ENCODE results near the gene NATD1.

NATD1 gene

GRCh38 chr17:21275047-21275578, 21.9 kb upstream of the NATD1 start:
- DNase-seq: no peak

- DNase-seq: no peak
Measured at GRCh38 chr17:21272881-21273792, 19.9 kb upstream of the NATD1 start.

- no peak for DNase-seq
Measured at GRCh38 chr17:21272250-21272649, 19.0 kb upstream of the NATD1 start.

GRCh38 chr17:21271454-21272183, 18.4 kb upstream of the NATD1 start:
- no peak for DNase-seq

GRCh38 chr17:21269394-21269793, 16.2 kb upstream of the NATD1 start:
- DNase-seq: no peak

GRCh38 chr17:21268596-21269188, 15.5 kb upstream of the NATD1 start:
- DNase-seq: no peak

GRCh38 chr17:21263376-21263775, 10.2 kb upstream of the NATD1 start:
- no peak for DNase-seq

- no peak for DNase-seq
Measured at GRCh38 chr17:21262259-21262993, 9.2 kb upstream of the NATD1 start.

- no peak for DNase-seq
Measured at GRCh38 chr17:21258593-21258992, 5.4 kb upstream of the NATD1 start.

- no peak for DNase-seq
Measured at GRCh38 chr17:21253646-21254441, 634 bp upstream of the NATD1 start.

GRCh38 chr17:21252289-21252795, 868 bp downstream of the NATD1 start:
- no peak for DNase-seq

GRCh38 chr17:21251337-21252010, 1.7 kb downstream of the NATD1 start:
- no peak for DNase-seq

GRCh38 chr17:21250854-21251253, 2.4 kb downstream of the NATD1 start:
- no peak for DNase-seq

GRCh38 chr17:21249920-21250703, 3.1 kb downstream of the NATD1 start:
- DNase-seq: no peak

- DNase-seq: no peak
Measured at GRCh38 chr17:21249086-21249795, 4.0 kb downstream of the NATD1 start.

GRCh38 chr17:21248500-21248899, 4.7 kb downstream of the NATD1 start:
- DNase-seq: no peak

GRCh38 chr17:21247552-21248258, 5.5 kb downstream of the NATD1 start:
- DNase-seq: no peak

- DNase-seq: no peak
Measured at GRCh38 chr17:21246698-21247097, 6.5 kb downstream of the NATD1 start.

- DNase-seq: no peak
Measured at GRCh38 chr17:21245639-21246084, 7.5 kb downstream of the NATD1 start.
